H9 (cell line): ENCODE results near the gene YBX3. TPM values are rescaled to one million over a fixed set of nuclear protein-coding genes. Genes with fewer than 3 reads are reported as not detected.

ENCODE experiments used
- DNase-seq: peaks from one replicate; pipeline ENCODE4 v3.0.0-alpha.2; 2017
- H2AFZ ChIP-seq: one replicate; pipeline ENCODE4 v1.6.1; 2013; ENCODE audit warnings: mild to moderate bottlenecking, low read length, control low read depth, moderate library complexity
- H2AK5ac ChIP-seq: 2 replicates; pipeline ENCODE4 v1.6.1; 2013; ENCODE audit warnings: low read length, control low read depth, mixed read lengths; ENCODE audit not compliant: insufficient read length
- H2BK120ac ChIP-seq: one replicate; pipeline ENCODE4 v1.6.1; 2013; ENCODE audit warnings: low read depth, mild to moderate bottlenecking, low read length, control low read depth, inconsistent platforms; ENCODE audit not compliant: poor library complexity, severe bottlenecking
- H2BK12ac ChIP-seq: 2 replicates; pipeline ENCODE4 v1.6.1; 2013; ENCODE audit warnings: low read length, control low read depth, mixed read lengths, low read depth; ENCODE audit not compliant: insufficient read length
- H2BK15ac ChIP-seq: 2 replicates; pipeline ENCODE4 v1.6.1; 2013; ENCODE audit warnings: low read depth, low read length, control low read depth
- H2BK20ac ChIP-seq: one replicate; pipeline ENCODE4 v1.6.1; 2013; ENCODE audit warnings: low read depth, mild to moderate bottlenecking, low read length, control low read depth, inconsistent platforms; ENCODE audit not compliant: poor library complexity, severe bottlenecking
- H2BK5ac ChIP-seq: 2 replicates; pipeline ENCODE4 v1.6.1; 2013; ENCODE audit warnings: low read length, control low read depth, mixed read lengths; ENCODE audit not compliant: insufficient read length
- H3K14ac ChIP-seq: 2 replicates; pipeline ENCODE4 v1.6.1; 2013; ENCODE audit warnings: low read length, control low read depth; ENCODE audit not compliant: insufficient read depth
- H3K18ac ChIP-seq: 2 replicates; pipeline ENCODE4 v1.6.1; 2013; ENCODE audit warnings: low read depth, mild to moderate bottlenecking, mixed read lengths, low read length, control low read depth; ENCODE audit not compliant: insufficient read length
- H3K23ac ChIP-seq: 2 replicates; pipeline ENCODE4 v1.6.1; 2013; ENCODE audit warnings: low read length, control low read depth, mixed read lengths, low read depth; ENCODE audit not compliant: insufficient read length
- H3K23me2 ChIP-seq: 2 replicates; pipeline ENCODE4 v1.6.1; 2013; ENCODE audit warnings: low read depth, mild to moderate bottlenecking, mixed read lengths, low read length, control low read depth; ENCODE audit not compliant: insufficient read length, poor library complexity, severe bottlenecking
- H3K27ac ChIP-seq: 2 replicates; pipeline ENCODE4 v1.5.1; 2013; ENCODE audit warnings: low read length, control low read depth, mixed read lengths, low read depth; ENCODE audit not compliant: insufficient read length
- H3K27me3 ChIP-seq: 2 replicates; pipeline ENCODE4 v1.6.1; 2013; ENCODE audit warnings: low read length, control low read depth, inconsistent platforms; ENCODE audit not compliant: insufficient read depth
- H3K4ac ChIP-seq: 2 replicates; pipeline ENCODE4 v1.6.1; 2013; ENCODE audit warnings: low read depth, mild to moderate bottlenecking, control low read depth, inconsistent platforms, low read length, moderate library complexity
- H3K4me1 ChIP-seq: 2 replicates; pipeline ENCODE4 v1.6.1; 2013; ENCODE audit warnings: low read length, control low read depth, inconsistent platforms; ENCODE audit not compliant: insufficient read depth
- H3K4me2 ChIP-seq: 2 replicates; pipeline ENCODE4 v1.6.1; 2013; ENCODE audit warnings: low read length, control low read depth, mixed read lengths; ENCODE audit not compliant: insufficient read length, insufficient read depth
- H3K56ac ChIP-seq: 2 replicates; pipeline ENCODE4 v1.6.1; 2013; ENCODE audit warnings: low read depth, mild to moderate bottlenecking, mixed read lengths, low read length, control low read depth; ENCODE audit not compliant: insufficient read length
- H3K79me1 ChIP-seq: 2 replicates; pipeline ENCODE4 v1.6.1; 2013; ENCODE audit warnings: low read depth, mild to moderate bottlenecking, moderate library complexity, low read length, control low read depth, inconsistent platforms; ENCODE audit not compliant: insufficient read depth, poor library complexity, severe bottlenecking
- H3K79me2 ChIP-seq: 2 replicates; pipeline ENCODE4 v1.6.1; 2013; ENCODE audit warnings: low read length, control low read depth, inconsistent platforms; ENCODE audit not compliant: insufficient read depth
- H3K9ac ChIP-seq: 2 replicates; pipeline ENCODE4 v1.6.1; 2013; ENCODE audit warnings: low read length, control low read depth, mixed read lengths; ENCODE audit not compliant: insufficient read length; ENCODE audit errors: extremely low read depth
- H3K9me3 ChIP-seq: one replicate; pipeline ENCODE4 v1.6.1; 2013; ENCODE audit warnings: low read depth, low read length, inconsistent platforms; ENCODE audit not compliant: control insufficient read depth
- H3T11ph ChIP-seq: one replicate; pipeline ENCODE4 v1.6.1; 2013; ENCODE audit warnings: mild to moderate bottlenecking, low read length, control low read depth, inconsistent platforms
- H4K20me1 ChIP-seq: one replicate; pipeline ENCODE4 v1.6.1; 2013; ENCODE audit not compliant: control insufficient read depth, insufficient read length, insufficient read depth
- H4K5ac ChIP-seq: 2 replicates; pipeline ENCODE4 v1.6.1; 2013; ENCODE audit warnings: low read depth, mild to moderate bottlenecking, mixed read lengths, low read length, control low read depth; ENCODE audit not compliant: insufficient read length
- H4K8ac ChIP-seq: replicated peaks from 2 replicates; pipeline ENCODE4 v1.6.1; 2013; ENCODE audit warnings: low read length, control low read depth, mixed read lengths, low read depth; ENCODE audit not compliant: insufficient read length
- H4K91ac ChIP-seq: 2 replicates; pipeline ENCODE4 v1.6.1; 2013; ENCODE audit warnings: low read depth, mild to moderate bottlenecking, moderate library complexity, mixed read lengths, low read length, control low read depth; ENCODE audit not compliant: insufficient read length
- H3K27ac Mint-ChIP-seq, 3 experiments: 2 replicates in 2 of 3; 3 replicates in 1 of 3; pipeline ENCODE4 v1.8.0; 2020 to 2021; ENCODE audit warnings: mixed read lengths in 3 of 3, mild to moderate bottlenecking in 1 of 3, moderate library complexity in 1 of 3
- H3K27me3 Mint-ChIP-seq: 2 replicates; pipeline ENCODE4 v1.8.0; 2021; ENCODE audit warnings: low read depth, mild to moderate bottlenecking, moderate library complexity, mixed read lengths
- H3K36me3 Mint-ChIP-seq, 3 experiments: 2 replicates in 2 of 3; 3 replicates in 1 of 3; pipeline ENCODE4 v1.8.0; 2020 to 2021; ENCODE audit warnings: low read depth in 3 of 3, mixed read lengths in 3 of 3; ENCODE audit not compliant: insufficient read depth in 1 of 3
- H3K4me1 Mint-ChIP-seq, 2 experiments: 2 replicates each; pipeline ENCODE4 v1.8.0; 2020; ENCODE audit warnings: mixed read lengths in 2 of 2
- H3K4me3 Mint-ChIP-seq, 2 experiments: 2 replicates in 1 of 2; 3 replicates in 1 of 2; pipeline ENCODE4 v1.8.0; 2020 to 2021; ENCODE audit warnings: mild to moderate bottlenecking in 2 of 2, mixed read lengths in 2 of 2, moderate library complexity in 1 of 2
- H3K9me3 Mint-ChIP-seq, 2 experiments: 2 replicates in 1 of 2; 3 replicates in 1 of 2; pipeline ENCODE4 v1.8.0; 2020; ENCODE audit warnings: mild to moderate bottlenecking in 2 of 2, mixed read lengths in 2 of 2, moderate library complexity in 1 of 2
- CTCF ChIP-seq: fragments of 200-600 bp; sonication (generic); conservative IDR thresholded peaks from 3 replicates; pipeline ENCODE4 v1.8.0; 2021; ENCODE audit warnings: antibody characterized with exemption, mild to moderate bottlenecking
- total RNA-seq: library from RNA; stranded (reverse); gene quantifications from 2 replicates; pipeline ENCODE4 v1.2.1, GENCODE V29; 2021

The YBX3 gene
- total RNA-seq, 1 experiment from 2014 or later, result 343 TPM

- Mint-ChIP-seq H3K27ac (no peak overlapping the region), H3K4me1 (no peaks in the 10 kb centered on the region), H3K4me3 (no peak overlapping the region), H3K36me3 (no peaks in the 10 kb centered on the region), H3K9me3 (no peaks in the 10 kb centered on the region), H3K27me3 (peaks cover 11% of the 10 kb centered on the region; the same call in 1 of the 2 replicates)
- H2BK12ac ChIP-seq, result no peak overlapping the region
- H4K20me1 ChIP-seq, result no peaks in the 10 kb centered on the region
- no peak for DNase-seq
- no peak overlapping the region for H3K56ac ChIP-seq
- H3K4me1 ChIP-seq, result no peaks in the 10 kb centered on the region; the same call in 1 of the 2 replicates
- no peak overlapping the region for H2AFZ ChIP-seq
- no peak overlapping the region for H2AK5ac ChIP-seq
- H3T11ph ChIP-seq, result no peak overlapping the region
- no peak overlapping the region for H4K8ac ChIP-seq
- no peak for TF ChIP-seq CTCF
- no peaks in the 10 kb centered on the region for H3K23me2 ChIP-seq
- no peak overlapping the region for H3K23ac ChIP-seq
- no peak overlapping the region for H3K27ac ChIP-seq
- H4K91ac ChIP-seq, result no peak overlapping the region
- no peak overlapping the region for H2BK20ac ChIP-seq
- H2BK15ac ChIP-seq, result no peak overlapping the region
- no peak overlapping the region for H3K14ac ChIP-seq
- H2BK120ac ChIP-seq, result no peak overlapping the region
- no peak overlapping the region for H3K9ac ChIP-seq
- H3K27me3 ChIP-seq, result no peaks in the 10 kb centered on the region
- no peak overlapping the region for H3K4me2 ChIP-seq
- no peak overlapping the region for H2BK5ac ChIP-seq
- H3K18ac ChIP-seq, result no peak overlapping the region
- no peaks in the 10 kb centered on the region for H3K9me3 ChIP-seq
- no peaks in the 10 kb centered on the region for H3K79me1 ChIP-seq
- H4K5ac ChIP-seq, result no peak overlapping the region
- H3K79me2 ChIP-seq, result no peaks in the 10 kb centered on the region
- H3K4ac ChIP-seq, result no peak overlapping the region
These were observed 18.7 kb upstream of the YBX3 start for GRCh38 chr12:10741845-10742244.
